Amniotic epithelial cell (primary cell): Measurements from ENCODE around the gene VAPA.

ENCODE experiments used
- DNase-seq: peaks from one replicate; pipeline ENCODE4 v3.0.0-alpha.2; 2010; ENCODE audit warnings: low read depth

Gene VAPA

GRCh38 chr18:9974279-9974915 lies 60.6 kb downstream of the VAPA start:
- no peak for DNase-seq

- no peak for DNase-seq
Observed at GRCh38 chr18:9975658-9976057, 61.8 kb downstream of the VAPA start.

- no peak for DNase-seq
Observed at GRCh38 chr18:9982711-9983110, 68.9 kb downstream of the VAPA start.

- DNase-seq: no peak
Observed at GRCh38 chr18:9984080-9984479, 70.3 kb downstream of the VAPA start.

GRCh38 chr18:9985641-9986040 lies 71.8 kb downstream of the VAPA start:
- no peak for DNase-seq

- DNase-seq: no peak
Observed at GRCh38 chr18:9986156-9986930, 72.5 kb downstream of the VAPA start.

- no peak for DNase-seq
Observed at GRCh38 chr18:9987345-9987744, 73.5 kb downstream of the VAPA start.

- no peak for DNase-seq
Observed at GRCh38 chr18:9987931-9988330, 74.1 kb downstream of the VAPA start.

- no peak for DNase-seq
Observed at GRCh38 chr18:9988665-9989064, 74.8 kb downstream of the VAPA start.

GRCh38 chr18:9989481-9989880 lies 75.7 kb downstream of the VAPA start:
- DNase-seq: no peak

- no peak for DNase-seq
Observed at GRCh38 chr18:9991011-9992000, 77.5 kb downstream of the VAPA start.

GRCh38 chr18:9992300-9992972 lies 78.6 kb downstream of the VAPA start:
- no peak for DNase-seq

- no peak for DNase-seq
Observed at GRCh38 chr18:9992973-9993520, 79.2 kb downstream of the VAPA start.

GRCh38 chr18:9993521-9994025 lies 79.8 kb downstream of the VAPA start:
- no peak for DNase-seq

GRCh38 chr18:9994026-9994570 lies 80.3 kb downstream of the VAPA start:
- no peak for DNase-seq

- no peak for DNase-seq
Observed at GRCh38 chr18:9994701-9995235, 81.0 kb downstream of the VAPA start.

GRCh38 chr18:9995631-9996030 lies 81.8 kb downstream of the VAPA start:
- no peak for DNase-seq

- peak; percentile 63 for DNase-seq
Observed at GRCh38 chr18:9996094-9996493, 82.3 kb downstream of the VAPA start.

GRCh38 chr18:9997711-9998110 lies 83.9 kb downstream of the VAPA start:
- no peak for DNase-seq

GRCh38 chr18:9998330-9998729 lies 84.5 kb downstream of the VAPA start:
- no peak for DNase-seq

GRCh38 chr18:10002280-10002679 lies 88.5 kb downstream of the VAPA start:
- no peak for DNase-seq
